HG02623 (cell line): ENCODE results near the gene RAB18.
"Not testable (repeated sequence)": the region's sequence is repeated elsewhere in the genome, so short reads cannot be mapped to it uniquely, and the experiment has no call there.

Experiments
- ATAC-seq: cut with Tn5 transposase; IDR thresholded peaks from one replicate; pipeline ENCODE4 v1.9.1; 2021; ENCODE audit warnings: moderate library complexity; ENCODE audit not compliant: unreplicated experiment

Gene RAB18

GRCh38 chr10:27504007-27504807 is at the start of gene RAB18:
Gene RAB18 (plus strand): TSS chr10:27504304. CDS start chr10:27504370, 66 bp downstream.
- peak; percentile 98 for ATAC-seq

GRCh38 chr10:27454837-27455236 is 49.3 kb upstream of the RAB18 start:
- ATAC-seq: no peak

GRCh38 chr10:27457261-27457945 is 46.7 kb upstream of the RAB18 start:
- no peak for ATAC-seq

- no peak for ATAC-seq
Observed at GRCh38 chr10:27457966-27458365, 46.1 kb upstream of the RAB18 start.

- no peak for ATAC-seq
Observed at GRCh38 chr10:27461312-27461711, 42.8 kb upstream of the RAB18 start.

GRCh38 chr10:27463961-27464360 is 40.1 kb upstream of the RAB18 start:
- ATAC-seq: no peak

- no peak for ATAC-seq
Observed at GRCh38 chr10:27464993-27465392, 39.1 kb upstream of the RAB18 start.

- ATAC-seq: not testable (repeated sequence)
Observed at GRCh38 chr10:27465596-27465995, 38.5 kb upstream of the RAB18 start.

GRCh38 chr10:27470885-27471284 is 33.2 kb upstream of the RAB18 start:
- no peak for ATAC-seq

GRCh38 chr10:27474741-27475140 is 29.4 kb upstream of the RAB18 start:
- ATAC-seq: no peak

- no peak for ATAC-seq
Observed at GRCh38 chr10:27479016-27479415, 25.1 kb upstream of the RAB18 start.

GRCh38 chr10:27481486-27481885 is 22.6 kb upstream of the RAB18 start:
- ATAC-seq: no peak

- ATAC-seq: no peak
Observed at GRCh38 chr10:27482984-27483956, 20.8 kb upstream of the RAB18 start.

GRCh38 chr10:27485368-27485767 is 18.7 kb upstream of the RAB18 start:
- no peak for ATAC-seq

GRCh38 chr10:27485986-27486385 is 18.1 kb upstream of the RAB18 start:
- no peak for ATAC-seq

- ATAC-seq: no peak
Observed at GRCh38 chr10:27490807-27491206, 13.3 kb upstream of the RAB18 start.

- ATAC-seq: no peak
Observed at GRCh38 chr10:27494116-27494805, 9.8 kb upstream of the RAB18 start.

GRCh38 chr10:27496137-27496536 is 8.0 kb upstream of the RAB18 start:
- no peak for ATAC-seq

- no peak for ATAC-seq
Observed at GRCh38 chr10:27500096-27500495, 4.0 kb upstream of the RAB18 start.

- ATAC-seq: no peak
Observed at GRCh38 chr10:27500886-27501285, 3.2 kb upstream of the RAB18 start.
